ENCODE results near the gene PRORP. TPM values are rescaled to one million over a fixed set of nuclear protein-coding genes. Genes with fewer than 3 reads are reported as not detected.

The PRORP gene
- polyA plus RNA-seq, 1 of the 3 experiments (the other 2 are of a cell fraction), result 17.9 TPM

DNA sequence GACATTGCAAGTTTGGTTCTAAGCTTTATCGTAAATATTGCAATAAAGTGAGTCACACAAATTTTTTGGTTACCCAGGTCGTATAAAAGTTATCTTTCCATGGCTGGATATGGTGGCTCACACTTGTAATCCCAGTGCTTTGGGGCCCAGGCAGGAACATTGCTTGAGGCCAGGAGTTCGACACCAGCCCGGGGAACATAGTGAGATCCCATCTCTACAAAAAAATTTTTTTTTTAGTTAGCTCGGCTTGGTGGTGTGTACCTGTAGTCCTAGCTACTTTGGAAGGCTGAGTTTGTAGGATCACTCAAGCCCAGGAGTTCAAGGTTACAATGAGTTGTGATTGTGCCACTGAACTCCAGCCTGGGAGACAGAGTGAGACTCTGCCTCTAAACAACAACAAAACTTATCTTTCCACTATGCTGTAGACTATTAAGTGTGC lies 24.4 kb downstream of the PRORP start:
- Histone ChIP-seq H3F3A (replicated peaks; ENCODE audit: insufficient read depth) (peaks cover 7% of the 10 kb centered on the region), H4K20me1 (ENCODE audit: insufficient read depth) (no peaks in the 10 kb centered on the region), H3K4me1 (ENCODE audit: control insufficient read depth in 1 of 2, insufficient read depth in 2 of 2, low read depth in 1 of 2, low read length in 1 of 2) (no peaks in the 10 kb centered on the region), H3K36me3 (replicated peaks in 1 of 2; ENCODE audit: control insufficient read depth in 1 of 2, insufficient read depth in 2 of 2, low read length in 1 of 2) (peaks cover 0 to 23% of the 10 kb centered on the region in 2 experiments), H3K9ac (no peak overlapping the region), H3K9me3 (peaks cover 4% of the 10 kb centered on the region; the same call in 1 of the 2 replicates), H3K27me3 (ENCODE audit: insufficient read depth) (no peaks in the 10 kb centered on the region), H3K4me3 (ENCODE audit: low read depth in 2 of 2, low read length in 1 of 2) (no peak overlapping the region), H3K27ac (ENCODE audit: low read depth in 2 of 2, low read length in 1 of 2) (no peak overlapping the region), H2AFZ (ENCODE audit: low read depth) (no peak overlapping the region), H3K9me2 (no peaks in the 10 kb centered on the region), H3K4me2 (no peak overlapping the region), H3K79me2 (ENCODE audit: insufficient read depth) (peaks cover 18% of the 10 kb centered on the region; the same call in 1 of the 2 replicates)
- no peak for TF ChIP-seq CHD2 (IDR thresholded peaks at IDR 0.05; ENCODE audit: low read length, partially characterized antibody)
- no peak for TF ChIP-seq EZH2phosphoT487 (IDR thresholded peaks at IDR 0.05; ENCODE audit: borderline replicate concordance, low read depth)
- TF ChIP-seq TCF12 (IDR thresholded peaks at IDR 0.05), result no peak
- TF ChIP-seq, protein P1, sequence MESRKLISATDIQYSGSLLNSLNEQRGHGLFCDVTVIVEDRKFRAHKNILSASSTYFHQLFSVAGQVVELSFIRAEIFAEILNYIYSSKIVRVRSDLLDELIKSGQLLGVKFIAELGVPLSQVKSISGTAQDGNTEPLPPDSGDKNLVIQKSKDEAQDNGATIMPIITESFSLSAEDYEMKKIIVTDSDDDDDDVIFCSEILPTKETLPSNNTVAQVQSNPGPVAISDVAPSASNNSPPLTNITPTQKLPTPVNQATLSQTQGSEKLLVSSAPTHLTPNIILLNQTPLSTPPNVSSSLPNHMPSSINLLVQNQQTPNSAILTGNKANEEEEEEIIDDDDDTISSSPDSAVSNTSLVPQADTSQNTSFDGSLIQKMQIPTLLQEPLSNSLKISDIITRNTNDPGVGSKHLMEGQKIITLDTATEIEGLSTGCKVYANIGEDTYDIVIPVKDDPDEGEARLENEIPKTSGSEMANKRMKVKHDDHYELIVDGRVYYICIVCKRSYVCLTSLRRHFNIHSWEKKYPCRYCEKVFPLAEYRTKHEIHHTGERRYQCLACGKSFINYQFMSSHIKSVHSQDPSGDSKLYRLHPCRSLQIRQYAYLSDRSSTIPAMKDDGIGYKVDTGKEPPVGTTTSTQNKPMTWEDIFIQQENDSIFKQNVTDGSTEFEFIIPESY (IDR thresholded peaks at IDR 0.05; ENCODE audit: borderline replicate concordance, low read depth), result no peak
- TF ChIP-seq FOXJ3 (CRISPR knock-in tag; IDR thresholded peaks at IDR 0.05), result no peak
- TF ChIP-seq RCOR1 (IDR thresholded peaks at IDR 0.05; ENCODE audit: low read length), result no peak
- TF ChIP-seq MEF2A (IDR thresholded peaks at IDR 0.05; ENCODE audit: borderline replicate concordance, low read depth), result no peak
- TF ChIP-seq YY1 (IDR thresholded peaks at IDR 0.05; ENCODE audit: low read depth), result no peak
- TF ChIP-seq FOXM1 (IDR thresholded peaks at IDR 0.05; ENCODE audit: low read depth), result no peak
- TF ChIP-seq SIN3A (IDR thresholded peaks at IDR 0.05; ENCODE audit: borderline replicate concordance, low read depth, low read length), result no peak
- TF ChIP-seq EP300 (IDR thresholded peaks at IDR 0.05; ENCODE audit: borderline replicate concordance in 1 of 2, low read depth in 1 of 2, low read length in 1 of 2), result no peak
- TF ChIP-seq RXRA (IDR thresholded peaks at IDR 0.05; ENCODE audit: borderline replicate concordance, low read depth), result no peak
- WGBS (ENCODE audit: low lambda C conversion rate), result 95% methylated on average over 5 of the region's 5 CpGs
- no peak for DNase-seq
- ChIA-PET CTCF (interaction anchor here (0.9 to 10.4 kb wide), 3 partner anchors 230 to 275 kb away, joined by 3 to 102 read pairs (median 8); no protein-coding TSS in a partner anchor), POLR2A (no interaction called here)

DNA sequence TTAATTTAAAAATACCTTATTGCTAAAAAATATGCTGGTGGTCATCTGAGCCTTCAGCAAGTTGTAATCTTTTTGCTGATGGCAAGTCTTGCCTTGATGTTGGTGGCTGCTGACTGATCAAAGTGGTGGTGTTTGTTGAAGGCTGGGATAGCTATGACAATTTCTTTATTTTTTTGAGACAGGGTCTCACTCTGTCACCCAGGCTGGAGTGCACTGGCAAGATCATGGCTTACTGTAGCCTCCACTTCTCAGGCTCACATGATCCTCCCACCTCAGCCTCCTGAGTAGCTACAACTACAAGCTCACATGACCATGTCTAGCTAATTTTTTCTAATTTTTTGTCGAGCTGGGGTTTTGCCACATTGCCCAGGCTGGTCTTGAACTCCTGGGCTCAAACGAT lies 24.8 kb downstream of the PRORP start:
- H3K9me2 ChIP-seq, result no peaks in the 10 kb centered on the region
- ChIA-PET POLR2A (no interaction called here), CTCF (interaction anchor here (0.9 to 10.4 kb wide), 3 partner anchors 230 to 275 kb away, joined by 3 to 102 read pairs (median 8); no protein-coding TSS in a partner anchor)
- no peak overlapping the region for H3K4me3 ChIP-seq (ENCODE audit: low read depth in 2 of 2, low read length in 1 of 2)
- H3K4me2 ChIP-seq, result no peak overlapping the region
- H3K9me3 ChIP-seq, result peaks cover 4% of the 10 kb centered on the region; the same call in 1 of the 2 replicates
- WGBS (ENCODE audit: low lambda C conversion rate), result 56% methylated on average over 2 of the region's 2 CpGs
- no peaks in the 10 kb centered on the region for H4K20me1 ChIP-seq (ENCODE audit: insufficient read depth)
- peaks cover 7% of the 10 kb centered on the region for H3F3A ChIP-seq (replicated peaks; ENCODE audit: insufficient read depth)
- H2AFZ ChIP-seq (ENCODE audit: low read depth), result no peak overlapping the region
- no peak overlapping the region for H3K9ac ChIP-seq
- H3K79me2 ChIP-seq (ENCODE audit: insufficient read depth), result peaks cover 18% of the 10 kb centered on the region; the same call in 1 of the 2 replicates
- no peak overlapping the region for H3K27ac ChIP-seq (ENCODE audit: low read depth in 2 of 2, low read length in 1 of 2)
- no peak for DNase-seq
- no peak for TF ChIP-seq FOXJ3 (CRISPR knock-in tag; IDR thresholded peaks at IDR 0.05)
- TF ChIP-seq, protein P2, sequence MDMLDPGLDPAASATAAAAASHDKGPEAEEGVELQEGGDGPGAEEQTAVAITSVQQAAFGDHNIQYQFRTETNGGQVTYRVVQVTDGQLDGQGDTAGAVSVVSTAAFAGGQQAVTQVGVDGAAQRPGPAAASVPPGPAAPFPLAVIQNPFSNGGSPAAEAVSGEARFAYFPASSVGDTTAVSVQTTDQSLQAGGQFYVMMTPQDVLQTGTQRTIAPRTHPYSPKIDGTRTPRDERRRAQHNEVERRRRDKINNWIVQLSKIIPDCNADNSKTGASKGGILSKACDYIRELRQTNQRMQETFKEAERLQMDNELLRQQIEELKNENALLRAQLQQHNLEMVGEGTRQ (IDR thresholded peaks at IDR 0.05; ENCODE audit: borderline replicate concordance, low read depth, low read length), result no peak
- TF ChIP-seq, protein P1 (IDR thresholded peaks at IDR 0.05; ENCODE audit: borderline replicate concordance, low read depth), result no peak
- TF ChIP-seq, protein P3, sequence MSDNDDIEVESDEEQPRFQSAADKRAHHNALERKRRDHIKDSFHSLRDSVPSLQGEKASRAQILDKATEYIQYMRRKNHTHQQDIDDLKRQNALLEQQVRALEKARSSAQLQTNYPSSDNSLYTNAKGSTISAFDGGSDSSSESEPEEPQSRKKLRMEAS (IDR thresholded peaks at IDR 0.05; ENCODE audit: low read depth), result no peak
- TF ChIP-seq MEF2A (IDR thresholded peaks at IDR 0.05; ENCODE audit: borderline replicate concordance, low read depth), result no peak
- TF ChIP-seq FOXM1 (IDR thresholded peaks at IDR 0.05; ENCODE audit: low read depth), result no peak
- TF ChIP-seq CHD2 (IDR thresholded peaks at IDR 0.05; ENCODE audit: low read length, partially characterized antibody), result no peak
- TF ChIP-seq SMC3 (IDR thresholded peaks at IDR 0.05; ENCODE audit: low read depth, low read length), result no peak
- H3K27me3 ChIP-seq (ENCODE audit: insufficient read depth), result no peaks in the 10 kb centered on the region
- H3K36me3 ChIP-seq (replicated peaks in 1 of 2; ENCODE audit: control insufficient read depth in 1 of 2, insufficient read depth in 2 of 2, low read length in 1 of 2), result peaks cover 0 to 23% of the 10 kb centered on the region in 2 experiments
- H3K4me1 ChIP-seq (ENCODE audit: control insufficient read depth in 1 of 2, insufficient read depth in 2 of 2, low read depth in 1 of 2, low read length in 1 of 2), result no peaks in the 10 kb centered on the region
